G401 (cell line): ENCODE measurements around the gene RADIL. TPM values are rescaled to one million over a fixed set of nuclear protein-coding genes. Genes with fewer than 3 reads are reported as not detected.
"Not testable (repeated sequence)": the region's sequence is repeated elsewhere in the genome, so short reads cannot be mapped to it uniquely, and the experiment has no call there.

ENCODE experiments used
- DNase-seq: peaks from one replicate; pipeline ENCODE4 v3.0.0-alpha.2; 2015; ENCODE audit warnings: low spot score
- in situ Hi-C: cut with HindIII; loops from 2 replicates; pipeline ENCODE4 v1.10.0; 2016; ENCODE audit warnings: low sequenced_read_pairs, mixed read lengths
- total RNA-seq: library from RNA; depleted of rRNA; stranded (reverse); fragments of >200 nt; shearing (Covaris generic); gene quantifications from 2 replicates; pipeline ENCODE4 v1.2.3, GENCODE V29; 2014

Gene RADIL
- total RNA-seq, 1 experiment from 2014 or later: 7.3 TPM

DNA sequence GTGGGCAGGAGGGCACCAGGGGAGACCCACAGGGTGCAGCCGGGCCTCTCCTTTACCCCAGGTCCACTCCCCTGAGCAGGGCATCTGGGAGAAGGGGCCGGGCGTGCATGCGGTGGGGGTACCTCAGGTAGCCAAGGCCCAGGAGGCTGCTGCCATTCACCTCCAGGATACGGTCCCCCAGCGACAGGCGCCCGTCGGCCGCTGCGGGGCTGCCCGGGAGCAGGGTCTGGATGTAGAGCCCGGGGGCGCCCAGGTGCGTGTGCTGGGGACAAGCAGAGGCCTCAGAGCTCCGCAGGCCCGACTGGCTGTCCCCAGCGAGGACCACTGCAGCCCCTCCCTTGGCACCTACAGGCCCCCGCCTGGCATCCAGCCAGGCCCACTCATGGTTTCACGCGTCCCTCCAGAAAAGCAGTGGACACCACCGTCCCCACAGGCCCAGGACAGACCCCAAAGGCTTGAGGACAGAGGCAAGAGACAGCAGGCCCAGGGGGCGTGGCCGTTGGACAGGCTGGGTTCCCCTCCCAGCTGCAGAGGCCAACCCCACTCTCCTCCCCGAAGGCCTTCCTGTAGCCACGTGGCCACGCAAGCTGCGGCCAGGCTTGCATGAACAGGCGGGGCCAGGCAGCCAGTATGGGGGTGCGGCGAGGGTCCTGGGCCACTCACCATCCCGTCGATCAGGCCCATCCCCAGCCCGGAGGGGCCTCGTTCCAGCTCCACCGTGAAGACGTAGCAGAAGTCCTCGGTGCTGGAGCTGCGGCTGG lies 83.8 kb downstream of the RADIL start:
- no peak for DNase-seq
- in situ Hi-C loops: no loop called here

DNA sequence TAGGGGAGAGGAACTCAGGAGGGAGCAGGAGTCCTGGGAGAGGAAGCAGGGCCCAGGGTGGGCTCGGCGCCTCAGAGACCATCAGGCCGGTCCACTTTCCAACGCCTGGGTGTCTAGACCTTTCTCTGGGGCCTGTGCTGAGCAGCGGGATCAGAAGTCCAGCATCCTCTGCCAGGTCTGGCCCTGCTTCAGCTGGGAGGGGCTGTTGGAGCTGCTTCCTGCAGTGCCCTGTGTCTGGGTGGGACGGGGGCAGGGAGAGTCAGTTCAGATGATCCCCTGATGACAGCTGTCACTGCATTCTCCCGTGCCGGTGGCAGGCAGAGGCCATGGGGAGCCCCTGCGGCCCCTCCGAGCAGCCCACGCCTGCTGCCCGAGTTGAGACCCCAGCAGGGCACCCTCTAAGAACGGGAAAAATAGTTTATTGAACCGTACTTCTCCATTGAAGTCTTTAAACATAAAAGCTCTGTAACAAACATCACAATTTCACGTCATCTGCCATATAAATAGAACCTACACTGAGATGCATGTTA lies 84.7 kb downstream of the RADIL start:
- in situ Hi-C loops: no loop called here
- DNase-seq: peak; percentile 51

DNA sequence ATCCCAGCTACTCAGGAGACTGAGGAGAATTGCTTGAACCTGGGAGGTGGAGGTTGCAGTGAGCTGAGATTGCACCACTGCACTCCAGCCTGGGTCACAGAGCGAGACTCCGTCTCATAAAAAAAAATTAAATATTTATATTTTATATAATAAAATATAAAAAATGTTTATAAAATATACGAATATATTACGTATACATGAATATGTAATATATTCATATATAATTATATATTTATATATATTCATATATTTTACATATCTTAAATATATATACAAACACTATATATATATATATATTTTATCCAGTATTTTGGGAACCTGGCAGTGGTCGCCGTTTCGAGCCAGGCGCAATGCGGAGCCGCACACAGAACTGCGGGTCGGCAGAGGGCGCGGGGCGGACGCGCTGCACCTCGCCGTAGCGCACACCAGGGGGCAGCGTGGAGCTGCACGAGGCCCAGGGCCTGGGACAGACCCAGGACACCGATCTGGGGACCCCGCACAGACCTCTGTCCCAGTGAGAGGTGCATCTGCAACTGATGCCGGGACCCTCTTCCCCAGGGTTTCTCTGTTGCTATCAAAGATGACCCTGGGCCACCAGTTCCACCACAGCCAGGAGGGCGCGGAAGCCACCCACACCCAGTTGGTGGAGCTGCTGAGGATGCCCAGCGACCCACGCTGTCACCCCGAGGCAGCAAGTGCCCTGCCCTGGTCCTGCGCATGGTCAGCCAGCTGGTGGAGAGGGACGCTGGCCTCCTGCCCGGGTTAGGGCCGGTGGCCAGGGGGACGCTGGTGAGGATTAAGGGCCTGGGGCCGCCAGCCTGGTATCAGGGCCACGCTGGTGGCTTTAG lies 85.4 kb downstream of the RADIL start:
- in situ Hi-C loops: no loop called here
- peak; percentile 68 for DNase-seq

DNA sequence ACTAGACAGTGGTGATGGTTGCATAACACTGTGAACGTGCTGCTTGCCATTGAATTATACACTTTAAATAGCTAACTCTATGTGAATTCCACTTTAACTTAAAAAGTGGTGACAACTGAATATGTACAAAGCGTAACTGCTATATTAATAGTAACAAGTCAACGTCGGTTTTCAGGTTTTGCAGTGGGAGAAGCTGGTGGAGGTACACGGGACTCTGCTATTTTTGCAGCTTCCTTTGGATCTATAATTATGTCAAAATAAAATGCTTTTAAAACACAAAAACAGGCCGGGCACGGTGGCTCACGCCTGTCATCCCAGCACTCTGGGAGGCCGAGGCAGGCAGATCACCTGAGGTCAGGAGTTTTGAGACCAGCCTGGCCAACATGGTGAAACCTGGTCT lies 87.1 kb downstream of the RADIL start:
- DNase-seq: no peak
- in situ Hi-C loops: no loop called here

DNA sequence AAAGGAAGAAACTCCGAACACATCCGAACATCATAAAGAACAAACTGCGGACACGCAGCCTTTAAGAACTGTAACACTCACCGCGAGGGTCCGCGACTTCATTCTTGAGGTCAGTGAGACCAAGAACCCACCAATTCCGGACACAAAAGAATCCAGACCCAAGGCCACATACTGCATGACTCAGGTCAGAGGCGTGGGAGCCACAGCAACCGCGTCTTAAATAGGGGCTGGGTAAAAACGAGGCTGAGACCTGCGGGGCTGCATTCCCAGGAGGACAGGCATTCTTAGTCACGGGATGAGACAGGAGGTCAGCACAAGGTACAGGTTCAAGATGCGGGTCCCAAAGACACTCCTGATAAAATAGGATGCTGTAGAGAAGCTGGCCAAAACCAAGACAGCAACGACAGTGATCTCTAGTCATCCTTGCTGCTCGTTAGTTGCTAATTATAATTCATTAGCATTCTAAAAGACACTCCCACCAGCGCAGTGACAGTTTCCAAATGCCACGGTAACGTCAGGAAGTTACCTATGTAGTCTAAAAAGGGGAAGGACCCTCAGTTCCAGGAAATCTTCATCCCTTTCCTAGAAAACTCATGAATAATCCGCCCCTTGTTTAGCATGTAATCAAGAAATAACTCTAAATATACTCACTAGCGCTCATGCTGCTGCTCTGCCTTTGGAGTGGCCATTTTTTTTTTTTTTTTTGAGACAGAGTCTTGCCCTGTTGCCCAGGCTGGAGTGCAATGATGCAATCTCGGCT lies 88.7 kb downstream of the RADIL start:
- no peak for DNase-seq
- in situ Hi-C loops: no loop called here

DNA sequence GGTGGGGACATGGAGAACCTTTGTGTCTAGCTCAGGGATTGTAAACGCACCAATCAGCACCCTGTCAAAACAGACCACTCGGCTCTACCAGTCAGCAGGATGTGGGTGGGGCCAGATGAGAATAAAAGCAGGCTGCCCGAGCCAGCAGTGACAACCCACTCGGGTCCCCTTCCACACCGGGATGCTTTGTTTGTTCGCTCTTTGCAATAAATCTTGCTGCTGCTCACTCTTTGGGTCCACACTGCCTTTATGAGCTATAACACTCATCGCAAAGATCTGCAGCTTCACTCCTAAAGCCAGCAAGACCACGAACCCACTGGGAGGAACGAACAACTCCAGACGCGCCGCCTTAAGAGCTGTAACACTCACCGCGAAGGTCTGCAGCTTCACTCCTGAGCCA lies 89.3 kb downstream of the RADIL start:
- DNase-seq, in situ Hi-C loops: not testable (repeated sequence)

DNA sequence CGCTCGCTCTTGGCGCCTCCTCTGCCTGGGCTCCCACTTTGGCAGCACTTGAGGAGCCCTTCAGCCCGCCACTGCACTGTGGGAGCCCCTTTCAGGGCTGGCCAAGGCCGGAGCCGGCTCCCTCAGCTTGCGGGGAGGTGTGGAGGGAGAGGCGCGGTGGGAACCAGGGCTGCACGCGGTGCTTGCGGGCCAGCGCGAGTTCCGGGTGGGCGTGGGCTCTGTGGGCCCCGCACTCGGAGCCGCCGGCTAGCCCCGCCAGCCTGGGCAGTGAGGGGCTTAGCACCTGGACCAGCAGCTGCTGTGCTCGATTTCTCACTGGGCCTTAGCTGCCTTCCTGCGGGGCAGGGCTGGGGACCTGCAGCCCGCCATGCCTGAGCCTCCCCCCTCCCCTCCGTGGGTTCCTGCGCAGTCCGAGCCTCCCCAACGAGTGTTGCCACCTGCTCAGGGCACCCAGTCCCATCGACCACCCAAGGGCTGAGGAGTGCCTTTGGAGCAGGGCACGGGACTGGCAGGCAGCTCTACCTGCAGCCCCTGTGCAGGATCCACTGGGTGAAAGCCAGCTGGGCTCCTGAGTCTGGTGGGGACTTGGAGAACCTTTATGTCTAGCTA lies 90.0 kb downstream of the RADIL start:
- in situ Hi-C loops, DNase-seq: not testable (repeated sequence)

DNA sequence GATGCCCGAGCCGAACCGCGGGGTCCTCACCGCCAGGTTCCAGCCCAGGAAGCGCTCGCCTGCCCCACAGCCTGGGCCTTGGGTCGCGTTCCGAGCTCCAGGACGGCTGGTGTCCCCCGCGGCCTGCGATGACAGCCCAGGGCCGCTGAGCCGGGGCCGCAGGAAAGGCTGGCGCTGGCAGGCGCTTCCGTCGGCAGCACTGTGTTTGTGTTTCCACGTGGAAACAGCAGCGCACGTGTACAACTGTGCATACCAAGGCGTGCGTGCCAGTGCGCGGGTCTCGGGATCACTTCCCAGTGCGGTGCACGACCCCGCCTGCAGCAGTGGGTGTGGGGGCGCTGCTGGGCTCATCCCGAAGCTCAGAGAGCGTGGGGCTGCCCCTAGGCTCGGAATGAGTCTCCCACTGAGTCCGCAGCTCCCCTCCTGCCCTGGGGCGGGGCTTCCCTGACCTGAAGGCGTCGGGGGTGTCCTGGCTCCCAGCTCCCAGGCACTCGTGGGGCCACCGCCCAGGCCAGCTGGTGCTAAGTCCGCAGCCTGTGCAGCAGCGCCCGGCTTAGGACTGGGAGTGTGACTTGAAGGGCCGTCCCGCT lies 90.9 kb downstream of the RADIL start:
- in situ Hi-C loops: no loop called here
- no peak for DNase-seq

DNA sequence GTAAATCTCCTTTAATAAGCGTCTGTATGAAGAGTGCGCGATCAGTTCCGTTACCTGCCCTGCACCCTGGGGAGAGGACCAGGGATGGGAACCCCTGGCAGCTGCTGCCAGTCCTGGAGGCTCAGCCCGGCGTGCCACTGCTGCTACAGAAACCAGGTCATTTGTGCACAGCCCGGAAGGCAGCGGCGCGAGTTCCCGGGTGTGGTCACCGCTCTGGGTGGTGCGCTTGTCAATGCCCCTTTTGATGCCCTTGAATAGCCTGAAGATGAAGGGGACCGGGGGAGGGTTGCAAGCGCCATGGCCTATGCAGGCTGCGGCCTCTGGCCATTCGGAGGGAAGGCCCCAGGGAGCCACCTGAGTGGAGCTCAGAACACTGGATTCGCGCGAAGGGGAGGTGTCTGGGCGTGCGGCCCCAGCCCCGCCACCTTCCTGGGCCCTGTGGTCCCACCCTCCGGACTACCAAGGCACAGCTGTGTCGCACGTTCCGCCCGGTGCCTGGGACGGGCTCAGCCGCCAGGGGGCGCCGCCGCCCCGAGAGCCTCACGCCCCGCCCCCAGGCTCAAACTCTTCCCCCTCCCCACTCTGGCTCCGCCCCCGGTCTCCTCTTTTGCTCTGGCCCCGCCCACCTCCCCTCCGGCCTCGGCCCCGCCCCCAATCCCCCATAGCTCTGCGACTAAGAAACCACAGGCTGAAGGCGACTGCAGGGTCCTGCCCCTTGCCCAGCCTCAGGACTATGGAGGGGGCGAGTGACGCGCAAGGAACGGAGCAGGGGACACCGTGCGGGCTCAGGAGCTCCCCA lies 91.6 kb downstream of the RADIL start:
- DNase-seq: no peak
- in situ Hi-C loops: no loop called here

DNA sequence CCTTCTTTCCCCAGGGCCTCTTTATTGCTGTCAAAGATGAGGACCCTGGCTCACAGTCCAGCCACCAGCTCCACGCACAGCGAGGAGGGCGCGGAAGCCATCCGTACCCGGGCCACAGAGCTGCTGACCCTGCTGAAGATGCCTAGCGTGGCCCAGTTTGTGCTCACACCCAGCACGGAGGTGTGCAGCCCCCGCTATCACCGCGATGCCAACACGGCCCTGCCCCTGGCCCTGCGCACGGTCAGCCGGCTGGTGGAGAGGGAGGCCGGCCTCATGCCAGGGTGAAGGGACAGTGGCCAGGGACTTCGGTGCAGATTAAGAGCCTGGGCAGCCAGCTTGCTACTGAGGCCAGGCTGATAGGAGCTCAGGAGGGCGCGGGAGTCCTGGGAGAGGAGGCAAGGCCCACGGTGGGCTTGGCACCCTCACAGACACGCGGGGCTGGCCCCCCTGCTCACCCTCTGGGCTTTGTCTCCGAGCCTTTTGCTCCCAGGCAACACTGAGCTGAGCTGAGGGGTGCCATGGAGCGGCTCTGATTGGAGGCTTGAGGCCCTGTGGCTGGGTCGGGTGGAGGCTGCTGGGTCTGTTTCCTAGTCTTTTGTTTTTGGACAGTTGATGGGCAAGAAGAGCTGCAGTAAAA lies 92.3 kb downstream of the RADIL start:
- in situ Hi-C loops: no loop called here
- peak; percentile 52 for DNase-seq

DNA sequence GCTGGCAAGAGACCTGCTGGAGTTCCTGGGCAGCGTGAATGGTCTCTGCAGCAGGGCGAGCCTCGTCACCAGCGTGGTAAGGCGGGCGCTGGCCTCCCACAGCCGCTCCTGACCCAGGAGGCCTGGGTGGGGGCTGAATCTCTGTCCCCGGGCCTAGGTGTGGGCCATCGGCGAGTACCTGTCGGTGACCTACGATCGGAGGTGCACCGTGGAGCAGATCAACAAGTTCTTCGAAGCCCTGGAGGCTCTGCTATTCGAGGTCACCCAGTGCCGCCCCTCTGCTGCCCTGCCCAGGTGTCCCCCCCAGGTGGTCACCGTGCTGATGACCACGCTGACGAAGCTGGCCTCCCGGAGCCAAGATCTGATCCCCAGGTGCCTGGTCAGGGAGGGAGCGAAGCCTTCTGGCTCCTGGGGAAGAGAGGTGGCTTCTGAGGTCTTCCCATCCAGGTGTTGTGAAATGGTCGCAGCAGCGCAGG lies 93.0 kb downstream of the RADIL start:
- DNase-seq: no peak
- in situ Hi-C loops: no loop called here

DNA sequence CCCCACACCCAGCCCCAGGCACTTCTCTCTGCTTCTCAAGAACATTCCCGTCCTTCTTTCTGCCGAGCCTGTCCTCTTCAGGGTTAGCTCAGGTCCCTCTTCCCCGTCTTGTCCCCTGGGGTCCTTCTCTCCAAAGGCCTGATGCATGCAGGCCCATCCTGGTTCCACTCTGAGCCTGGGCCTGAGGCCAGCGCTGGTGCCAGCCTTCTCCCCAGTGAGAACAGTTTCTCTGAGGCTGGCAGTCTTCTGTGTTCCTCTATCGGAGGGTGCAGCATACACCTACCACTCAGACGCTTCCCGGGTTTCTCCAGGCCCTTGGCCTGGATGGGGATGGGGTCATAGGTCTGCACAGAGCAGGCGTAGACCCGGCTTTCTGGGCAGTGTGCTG lies 93.4 kb downstream of the RADIL start:
- in situ Hi-C loops: no loop called here
- peak; percentile 45 for DNase-seq

DNA sequence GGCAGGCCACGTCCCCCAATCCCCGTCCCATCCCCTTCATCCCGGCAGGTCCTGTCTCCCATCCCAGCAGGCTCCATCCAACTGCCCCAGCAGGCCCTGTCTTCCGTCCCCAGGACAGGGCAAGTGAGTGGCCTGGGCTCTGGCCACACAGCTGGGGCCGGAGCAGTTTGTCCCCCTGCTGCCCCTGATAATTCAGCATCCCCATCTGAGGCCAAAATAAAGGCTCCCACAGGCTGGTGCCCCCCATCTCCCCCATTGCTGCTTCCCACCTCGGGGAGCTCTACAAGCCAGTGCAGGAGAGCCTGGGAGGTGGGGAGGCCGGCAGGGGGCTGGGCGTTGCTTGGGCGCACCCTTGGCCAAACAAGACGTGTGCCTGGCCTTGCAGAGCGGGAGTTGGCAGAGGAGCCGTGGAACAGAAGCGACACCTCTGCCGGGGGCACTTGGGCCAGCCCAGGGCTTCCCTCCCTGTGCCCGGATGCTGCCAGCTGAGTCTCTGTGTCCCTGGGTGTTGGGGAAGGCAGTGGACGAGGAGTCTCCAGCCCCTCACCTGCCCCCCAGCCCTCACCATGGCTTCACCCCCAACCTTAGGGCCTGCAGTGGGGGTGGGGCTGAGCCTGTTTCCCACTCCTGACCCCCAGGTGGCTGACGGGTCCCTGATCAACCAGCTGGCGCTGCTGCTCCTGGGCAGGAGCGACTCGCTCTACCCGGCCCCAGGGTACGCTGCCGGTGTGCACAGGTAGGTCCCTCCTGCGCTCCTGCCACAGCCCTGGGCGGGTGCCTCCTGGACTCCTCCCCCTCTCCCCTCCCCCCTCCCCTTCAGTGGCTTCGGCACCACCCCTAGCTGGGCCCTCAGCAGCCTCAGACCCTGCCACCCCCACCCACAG lies 94.1 kb downstream of the RADIL start:
- no peak for DNase-seq
- in situ Hi-C loops: no loop called here

DNA sequence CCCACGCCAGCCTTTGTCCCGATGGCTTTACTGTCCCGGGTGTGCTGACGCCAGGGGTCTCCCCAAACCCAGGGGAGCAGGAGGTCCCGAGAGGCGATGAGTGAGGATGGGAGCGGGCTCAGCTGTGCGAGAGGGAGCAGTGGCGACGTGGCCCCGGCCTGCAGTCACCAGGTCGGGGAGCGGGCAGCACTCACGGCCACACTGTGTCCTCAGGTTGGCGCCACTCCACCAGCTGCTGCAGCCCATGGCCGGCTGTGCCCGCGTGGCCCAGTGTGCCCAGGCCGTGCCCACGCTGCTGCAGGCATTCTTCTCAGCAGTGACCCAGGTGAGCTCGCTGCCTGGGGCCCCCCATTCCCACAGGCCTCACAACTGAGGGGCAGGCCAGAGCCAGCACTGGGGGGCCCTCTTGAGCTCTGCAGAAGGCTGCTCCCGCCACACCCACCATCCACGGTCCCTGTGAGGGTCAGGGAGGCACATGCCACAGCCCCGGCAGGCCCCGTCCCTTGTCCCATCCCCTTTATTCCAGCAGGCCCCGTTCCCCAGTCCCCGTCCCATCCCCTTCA lies 94.8 kb downstream of the RADIL start:
- in situ Hi-C loops: no loop called here
- DNase-seq: no peak

DNA sequence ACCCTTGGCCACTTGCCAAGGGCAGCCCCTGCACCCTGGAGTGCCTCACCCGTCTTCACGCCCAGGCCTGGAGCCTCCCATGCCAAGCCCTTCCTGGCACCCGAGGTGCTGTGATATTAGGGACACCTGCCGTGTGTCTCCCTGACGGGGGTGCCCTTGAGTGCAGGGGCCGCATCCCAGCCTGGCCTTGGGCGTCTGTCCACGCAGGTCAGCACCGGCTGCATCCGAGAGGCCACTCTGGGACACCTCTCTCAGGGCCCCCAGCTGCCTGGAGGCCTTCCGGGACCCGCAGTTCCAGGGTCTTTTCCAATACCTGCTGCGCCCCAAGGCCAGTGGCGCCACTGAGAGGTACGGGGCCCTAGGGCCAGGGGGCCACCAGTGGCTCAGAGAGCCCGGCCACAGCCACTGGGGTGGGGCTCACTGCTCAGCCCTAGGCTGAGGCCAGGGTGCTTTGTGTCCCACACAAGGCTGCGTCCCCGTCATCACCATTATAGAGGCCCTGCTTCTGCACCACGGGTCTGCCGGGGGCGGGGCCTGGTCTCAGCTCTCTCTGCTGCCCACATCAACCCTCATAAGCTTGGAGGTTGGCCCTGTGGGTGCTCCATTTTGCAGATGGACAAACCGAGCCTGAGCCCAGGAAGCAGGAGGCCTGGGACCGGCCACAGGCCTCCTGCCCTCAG lies 95.4 kb downstream of the RADIL start:
- in situ Hi-C loops: no loop called here
- DNase-seq: no peak

DNA sequence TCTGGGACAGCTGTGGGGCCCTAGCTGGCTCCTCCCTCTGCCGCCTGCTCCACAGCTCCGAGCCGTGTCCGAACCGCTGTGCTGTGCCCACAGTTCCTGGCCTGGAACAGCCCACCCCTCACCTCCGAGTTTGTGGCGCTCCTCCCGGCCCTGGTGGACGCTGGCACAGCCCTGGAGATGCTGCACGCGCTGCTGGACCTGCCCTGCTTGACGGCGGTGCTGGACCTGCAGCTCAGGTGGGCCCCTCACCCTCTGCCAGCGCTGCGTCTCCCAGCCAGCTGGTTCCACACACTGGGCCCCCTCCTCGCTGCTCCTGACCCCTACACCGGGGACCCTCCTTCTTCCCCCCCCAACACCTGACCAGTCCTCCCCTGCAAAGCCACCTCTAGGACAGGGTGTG lies 96.0 kb downstream of the RADIL start:
- no peak for DNase-seq
- in situ Hi-C loops: no loop called here
